ENCODE measurements around the gene B3GNT5. TPM values are rescaled to one million over a fixed set of nuclear protein-coding genes. Genes with fewer than 3 reads are reported as not detected.

B3GNT5 gene
- polyA plus RNA-seq, 1 donor from 2014 or later = not detected

DNA sequence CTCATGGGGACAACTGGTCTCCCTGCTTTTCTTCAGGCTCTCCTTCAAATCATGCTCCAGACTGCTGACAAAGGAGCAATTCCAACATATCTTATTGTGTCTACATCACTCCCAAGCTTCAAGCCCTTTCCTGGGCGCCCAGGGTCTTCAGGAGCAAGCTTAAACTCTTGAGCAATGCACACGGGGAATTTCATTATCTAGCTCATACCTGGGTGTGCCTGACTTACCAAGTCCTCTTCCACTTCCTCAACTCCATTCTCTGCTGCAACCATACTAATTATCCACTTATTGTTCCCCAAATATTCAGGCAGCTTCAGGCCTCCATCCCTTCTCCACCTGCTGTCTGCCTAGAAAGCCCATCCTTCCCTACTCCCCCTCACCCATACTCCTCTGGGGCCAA, 50.6 kb downstream of the B3GNT5 start:
- Mint-ChIP-seq H3K27me3 (peaks cover 2% of the 10 kb centered on the region), H3K27ac (no peak overlapping the region), H3K4me3 (no peak overlapping the region), H3K9me3 (no peaks in the 10 kb centered on the region), H3K36me3 (no peaks in the 10 kb centered on the region), H3K4me1 (peaks cover 5 to 9% (median 6%) of the 10 kb centered on the region in 3 donors)

DNA sequence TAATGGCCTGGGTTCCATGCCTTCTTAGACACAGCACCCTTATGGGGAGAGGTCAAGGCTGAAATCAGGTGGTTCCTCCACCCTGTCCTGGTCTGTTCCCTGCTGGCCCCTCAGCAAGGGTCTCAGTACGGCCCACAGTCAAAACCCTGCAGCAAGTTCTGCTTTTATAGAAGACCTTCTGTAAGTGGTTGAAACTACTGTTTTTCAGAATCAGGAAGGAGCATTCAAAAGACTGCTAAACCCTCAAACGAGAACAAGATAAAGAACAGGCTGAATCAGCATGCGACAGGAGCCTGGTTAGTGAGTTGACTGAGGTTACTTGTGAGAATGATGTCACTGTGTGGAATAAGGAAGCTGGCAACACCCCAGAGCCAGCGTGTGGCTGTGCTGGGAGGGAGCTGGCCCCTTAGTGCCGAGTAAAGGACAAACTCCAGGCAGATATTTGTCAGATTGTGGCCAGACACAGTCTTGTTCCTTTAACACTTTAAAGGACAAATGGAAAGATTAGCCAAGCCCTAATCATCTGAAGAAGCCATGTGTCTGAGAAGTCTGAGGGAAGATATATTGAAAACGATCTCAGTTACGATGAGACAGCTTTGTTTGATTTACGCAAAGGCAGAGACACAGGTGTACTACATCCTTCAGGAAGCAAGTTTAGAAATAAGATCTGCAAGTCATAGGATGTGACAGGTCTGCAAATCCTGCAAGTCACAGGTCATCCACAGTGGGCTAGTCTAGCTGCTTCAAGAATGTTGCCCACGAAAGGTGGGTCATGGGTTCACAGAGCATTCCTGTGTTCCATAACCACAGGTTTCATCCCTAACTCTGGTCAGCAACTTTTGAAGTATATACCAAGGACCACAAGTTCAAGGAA, 54.0 kb downstream of the B3GNT5 start:
- Mint-ChIP-seq H3K4me1 (peaks cover 6 to 9% (median 7%) of the 10 kb centered on the region in 3 donors), H3K9me3 (no peaks in the 10 kb centered on the region), H3K27me3 (peaks cover 6% of the 10 kb centered on the region), H3K4me3 (peak overlapping the region in 1 of 4 donors; percentile 28), H3K36me3 (no peaks in the 10 kb centered on the region), H3K27ac (no peak overlapping the region)

DNA sequence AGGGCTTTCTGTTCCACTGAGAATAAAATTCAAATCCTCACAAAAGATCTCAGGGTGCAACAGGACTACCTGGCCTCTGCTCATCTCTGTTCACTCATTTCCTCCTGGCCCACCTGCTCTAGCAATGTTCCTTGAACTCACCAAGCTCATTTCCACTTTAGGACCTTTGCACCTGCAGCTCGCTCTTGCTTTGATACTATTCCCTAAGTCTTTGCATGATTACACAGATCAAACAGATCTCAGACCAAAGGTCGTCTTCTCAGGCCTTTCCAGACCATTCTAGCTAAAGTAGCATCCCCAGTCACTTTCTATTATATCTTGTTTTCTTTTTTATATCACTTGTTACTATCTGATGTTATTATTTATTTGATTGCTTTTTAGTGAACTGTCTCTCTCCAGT, 54.7 kb downstream of the B3GNT5 start:
- Mint-ChIP-seq H3K4me3 (no peak overlapping the region), H3K36me3 (no peaks in the 10 kb centered on the region), H3K27me3 (peaks cover 6% of the 10 kb centered on the region), H3K27ac (no peak overlapping the region), H3K4me1 (peaks cover 6 to 9% (median 7%) of the 10 kb centered on the region in 3 donors), H3K9me3 (no peaks in the 10 kb centered on the region)

DNA sequence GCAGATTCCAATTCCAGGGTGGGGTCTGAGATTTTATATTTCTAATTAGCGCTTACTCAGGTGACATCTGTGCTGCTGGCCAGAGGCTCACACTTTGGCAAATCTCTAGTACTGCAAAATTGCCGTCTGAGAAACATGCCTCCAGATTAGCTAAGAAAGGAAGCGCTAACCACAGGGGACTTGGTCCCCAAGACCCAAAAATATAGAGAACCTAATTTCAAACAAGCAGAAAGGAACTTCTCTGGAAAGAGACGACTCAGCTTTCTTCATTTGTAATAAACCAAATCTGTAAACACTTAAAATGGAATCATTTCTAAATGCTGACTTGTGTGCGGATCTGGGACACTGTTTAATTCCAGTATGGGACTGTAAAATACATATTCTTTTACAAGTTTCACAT, 55.7 kb downstream of the B3GNT5 start:
- Mint-ChIP-seq H3K27me3 (peaks cover 6% of the 10 kb centered on the region), H3K4me3 (no peak overlapping the region), H3K4me1 (peaks cover 6 to 9% (median 7%) of the 10 kb centered on the region in 3 donors), H3K36me3 (no peaks in the 10 kb centered on the region), H3K27ac (no peak overlapping the region), H3K9me3 (no peaks in the 10 kb centered on the region)

DNA sequence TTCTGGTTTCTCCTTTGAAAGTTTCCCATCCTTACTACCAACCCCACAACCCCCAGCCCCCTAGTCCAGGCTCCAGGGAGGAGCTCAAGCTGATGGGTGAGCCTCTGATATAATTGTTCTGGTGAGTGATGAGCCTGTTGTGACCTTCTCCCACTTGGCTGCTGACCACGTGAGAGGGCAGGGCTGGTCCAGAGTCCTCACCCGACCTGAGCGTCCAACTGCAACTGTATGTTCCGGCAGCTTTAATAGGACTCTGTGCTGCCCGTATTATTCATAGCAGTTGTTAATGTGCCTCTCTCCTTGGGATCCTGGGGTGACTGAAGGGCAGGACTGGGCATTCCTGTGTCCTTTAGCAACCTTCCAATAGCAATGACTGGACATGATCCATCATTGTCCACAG, 56.2 kb downstream of the B3GNT5 start:
- Mint-ChIP-seq H3K27me3 (peaks cover 6% of the 10 kb centered on the region), H3K9me3 (no peaks in the 10 kb centered on the region), H3K4me3 (no peak overlapping the region), H3K4me1 (peaks cover 6 to 9% (median 7%) of the 10 kb centered on the region in 3 donors), H3K36me3 (no peaks in the 10 kb centered on the region), H3K27ac (no peak overlapping the region)

DNA sequence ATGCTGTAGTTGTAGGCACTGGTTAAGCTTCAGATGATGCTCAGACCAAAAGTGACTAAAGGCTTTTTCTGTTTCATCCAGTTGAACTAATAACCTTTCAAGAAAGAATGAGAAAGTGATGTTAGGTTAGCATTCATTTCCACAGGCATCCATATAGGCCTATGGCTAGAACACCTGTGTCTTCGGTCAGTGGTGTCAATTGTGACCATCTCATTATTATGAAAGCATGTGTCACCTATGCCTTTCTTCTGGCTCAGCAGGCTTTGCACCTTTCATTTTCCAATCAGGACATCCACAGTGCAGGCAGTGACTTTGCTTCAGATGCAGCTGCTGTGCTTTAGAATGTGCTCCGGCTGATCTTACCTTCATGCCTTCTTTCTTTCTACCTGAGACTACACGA, 57.9 kb downstream of the B3GNT5 start:
- peaks cover 6 to 9% (median 7%) of the 10 kb centered on the region in 3 donors for H3K4me1 Mint-ChIP-seq
- no peak overlapping the region for H3K27ac Mint-ChIP-seq
- peaks cover 6% of the 10 kb centered on the region for H3K27me3 Mint-ChIP-seq
- no peaks in the 10 kb centered on the region for H3K9me3 Mint-ChIP-seq
- no peaks in the 10 kb centered on the region for H3K36me3 Mint-ChIP-seq
- H3K4me3 Mint-ChIP-seq = no peak overlapping the region

DNA sequence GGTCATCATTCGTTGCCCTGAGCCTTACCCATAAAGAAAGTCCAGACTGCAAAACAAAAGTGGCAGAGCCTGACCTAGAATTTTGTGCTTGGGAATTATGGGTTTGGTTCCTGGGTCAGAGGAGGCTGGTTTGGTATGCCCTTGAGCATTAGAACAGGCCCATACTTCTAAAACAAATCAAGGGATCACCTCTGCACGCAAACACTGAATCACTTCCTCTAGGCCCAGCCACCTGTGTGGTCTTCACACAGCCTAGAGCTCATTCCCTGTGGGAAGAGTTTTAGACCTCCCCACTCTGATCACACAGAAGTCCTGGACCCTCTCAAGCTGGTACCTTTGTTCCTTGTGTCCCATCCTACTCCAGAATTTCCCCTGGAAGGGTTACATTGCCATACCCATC, 59.4 kb downstream of the B3GNT5 start:
- Mint-ChIP-seq H3K36me3 (no peaks in the 10 kb centered on the region), H3K4me1 (peaks cover 0 to 3% (median 3%) of the 10 kb centered on the region in 3 donors), H3K27ac (no peak overlapping the region), H3K9me3 (no peaks in the 10 kb centered on the region), H3K4me3 (no peak overlapping the region), H3K27me3 (peaks cover 4% of the 10 kb centered on the region)

DNA sequence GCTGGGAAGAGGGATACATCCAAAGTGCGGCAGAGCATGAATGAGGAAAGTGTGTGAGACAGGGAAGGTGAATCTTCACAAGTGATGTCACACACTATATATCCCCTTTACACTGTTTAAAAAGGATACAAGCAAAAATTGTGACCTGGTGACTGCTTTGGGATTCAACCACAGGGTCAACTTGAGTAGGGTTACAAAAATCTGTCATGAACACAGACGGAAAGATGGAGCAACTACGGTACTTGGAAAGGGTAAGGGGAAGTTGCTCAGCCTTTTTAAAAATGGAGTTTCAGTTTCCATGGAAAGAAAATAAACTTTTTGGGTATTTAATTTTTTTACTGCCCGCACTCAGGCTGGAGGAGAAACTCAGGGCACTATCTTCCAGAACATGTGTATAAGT, 60.3 kb downstream of the B3GNT5 start:
- H3K36me3 Mint-ChIP-seq = no peaks in the 10 kb centered on the region
- H3K27me3 Mint-ChIP-seq = peaks cover 4% of the 10 kb centered on the region
- H3K4me3 Mint-ChIP-seq = no peak overlapping the region

DNA sequence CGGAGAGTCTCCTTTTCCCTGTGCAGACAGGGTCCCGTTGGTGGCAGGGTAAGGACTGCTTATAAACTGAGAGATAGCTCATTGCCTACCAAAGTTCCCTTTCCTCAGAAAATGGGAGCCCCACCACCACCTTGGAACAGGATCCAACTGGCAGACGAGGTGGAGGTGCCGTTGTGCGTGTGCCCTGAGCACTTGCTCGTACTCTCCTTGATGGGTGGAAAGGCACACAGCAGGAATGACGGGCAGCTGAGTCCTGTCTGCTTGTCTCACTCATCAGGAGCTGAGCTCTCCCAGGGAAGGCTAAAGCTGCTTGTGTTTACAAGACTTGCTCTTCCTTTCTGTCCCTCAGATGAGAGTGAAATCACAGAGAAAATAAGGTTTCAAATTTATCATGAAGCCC, 60.7 kb downstream of the B3GNT5 start:
- Mint-ChIP-seq H3K36me3 (no peaks in the 10 kb centered on the region), H3K4me3 (no peak overlapping the region), H3K9me3 (no peaks in the 10 kb centered on the region)

More for the DNA sequence above, 60.3 kb downstream of the B3GNT5 start:
- Mint-ChIP-seq H3K9me3 (no peaks in the 10 kb centered on the region), H3K4me1 (peaks cover 0 to 3% (median 0%) of the 10 kb centered on the region in 3 donors), H3K27ac (no peak overlapping the region)

DNA sequence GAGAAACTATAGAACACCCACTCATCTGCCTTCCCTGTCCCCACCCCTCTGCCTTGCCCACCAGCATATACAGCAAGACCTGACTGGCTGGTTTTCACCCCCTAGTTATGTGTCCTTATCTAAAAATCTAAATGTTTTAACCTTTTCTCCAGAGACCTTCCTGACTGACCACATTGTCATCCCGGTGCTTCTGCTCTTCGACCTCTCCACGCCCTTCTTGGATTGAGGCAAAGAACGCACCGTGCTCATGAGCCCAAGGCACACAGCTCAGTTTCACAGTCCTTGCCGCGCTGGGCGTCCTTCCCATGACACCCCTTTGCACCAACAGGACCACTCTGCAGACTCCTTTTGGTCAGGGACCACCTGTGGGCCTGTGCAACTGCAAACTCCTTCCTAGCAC, 62.7 kb downstream of the B3GNT5 start:
- H3K36me3 Mint-ChIP-seq = no peaks in the 10 kb centered on the region
- H3K27me3 Mint-ChIP-seq = no peaks in the 10 kb centered on the region
- H3K27ac Mint-ChIP-seq = no peak overlapping the region

More for the DNA sequence above, 60.7 kb downstream of the B3GNT5 start:
- Mint-ChIP-seq H3K27me3 (peaks cover 4% of the 10 kb centered on the region), H3K27ac (no peak overlapping the region), H3K4me1 (peaks cover 0 to 3% (median 0%) of the 10 kb centered on the region in 3 donors)

DNA sequence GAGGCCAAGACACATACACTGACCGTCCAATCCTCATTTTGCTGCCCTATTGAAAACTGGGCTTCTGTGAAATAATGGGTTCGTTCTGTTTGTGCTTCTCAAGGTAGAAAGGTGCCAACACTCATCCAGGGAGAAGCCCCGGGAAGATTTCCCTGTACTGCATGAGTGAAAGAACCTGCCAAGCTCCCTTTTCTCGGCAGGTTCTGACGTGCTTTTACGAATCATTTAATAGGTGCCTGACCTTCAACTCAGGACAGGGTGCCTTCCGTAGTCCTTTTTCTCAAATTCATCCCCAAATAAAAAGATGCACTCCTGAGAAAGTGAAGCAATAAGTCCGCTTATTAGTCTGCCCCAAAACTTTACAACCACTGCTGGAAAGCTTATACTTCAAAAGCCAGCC, 64.2 kb downstream of the B3GNT5 start:
- Mint-ChIP-seq H3K9me3 (no peaks in the 10 kb centered on the region), H3K4me3 (no peak overlapping the region), H3K4me1 (no peaks in the 10 kb centered on the region), H3K27ac (no peak overlapping the region), H3K27me3 (no peaks in the 10 kb centered on the region), H3K36me3 (no peaks in the 10 kb centered on the region)

More for the DNA sequence above, 62.7 kb downstream of the B3GNT5 start:
- Mint-ChIP-seq H3K4me3 (no peak overlapping the region), H3K9me3 (no peaks in the 10 kb centered on the region), H3K4me1 (peaks cover 0 to under 1% (median 0%) of the 10 kb centered on the region in 3 donors)

DNA sequence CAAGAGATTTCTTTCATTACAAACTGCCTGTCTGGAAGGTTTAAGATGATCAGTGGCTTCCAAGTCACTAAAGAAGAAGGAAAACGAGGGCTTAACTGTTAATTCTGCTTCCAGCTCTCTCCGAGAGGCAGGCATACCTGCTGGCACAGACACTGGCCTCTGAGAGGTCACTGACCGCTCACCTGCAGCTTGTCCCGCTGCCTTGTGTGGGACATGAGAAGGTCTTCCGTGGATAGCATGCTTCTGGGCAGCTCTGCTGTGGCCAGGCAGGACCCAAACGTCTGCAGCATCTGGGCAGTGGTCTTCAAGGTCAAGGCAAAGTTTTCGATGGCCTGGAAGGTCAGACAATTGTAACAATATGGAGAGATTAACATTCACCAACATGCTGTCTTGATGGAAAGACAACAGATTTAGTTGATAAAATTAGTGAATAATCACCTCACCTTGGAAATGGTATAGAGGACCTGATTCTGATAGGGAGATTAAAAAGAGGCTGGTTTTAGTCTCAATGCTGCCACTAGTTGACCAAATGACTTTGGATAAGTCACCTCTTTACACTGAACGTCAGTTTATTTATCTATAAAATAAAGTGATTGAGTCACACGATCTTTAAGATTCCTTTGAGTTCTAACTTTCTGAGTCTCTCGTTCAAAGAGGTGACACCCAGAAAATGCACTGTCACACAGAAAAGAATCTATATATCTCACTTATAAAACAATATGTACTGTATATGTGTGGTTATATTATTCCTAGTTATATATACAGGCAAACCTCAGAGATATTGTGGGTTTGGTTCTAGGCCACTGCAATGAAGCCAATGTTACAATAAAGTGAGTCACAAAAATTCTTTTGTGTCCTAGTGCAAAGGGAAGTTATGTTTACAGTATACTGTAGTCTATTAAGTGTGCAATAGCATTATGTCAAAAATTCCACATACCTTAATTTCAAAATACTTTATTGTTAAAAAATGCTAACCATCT, 65.1 kb downstream of the B3GNT5 start:
- H3K27ac Mint-ChIP-seq = no peak overlapping the region
- H3K4me1 Mint-ChIP-seq = no peaks in the 10 kb centered on the region
- no peaks in the 10 kb centered on the region for H3K36me3 Mint-ChIP-seq
- no peaks in the 10 kb centered on the region for H3K9me3 Mint-ChIP-seq
- H3K4me3 Mint-ChIP-seq = no peak overlapping the region
- H3K27me3 Mint-ChIP-seq = no peaks in the 10 kb centered on the region

DNA sequence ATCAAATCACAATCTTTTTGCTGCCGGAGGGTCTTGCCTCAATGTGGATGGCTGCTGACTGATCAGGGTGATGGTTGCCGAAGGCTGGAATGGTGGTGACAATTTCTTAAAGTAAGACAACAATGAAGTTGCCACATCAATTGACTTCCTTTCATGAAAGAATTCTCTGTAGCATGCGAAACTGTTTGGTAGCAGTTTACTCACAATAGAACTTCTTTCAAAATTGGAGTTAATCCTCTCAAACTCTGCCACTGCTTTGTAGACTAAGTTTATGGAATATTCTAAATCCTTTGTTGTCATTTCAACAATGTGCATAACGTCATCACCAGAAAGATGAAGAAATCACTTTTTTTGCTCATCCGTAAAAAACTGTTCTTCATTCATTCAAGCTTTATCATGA, 65.8 kb downstream of the B3GNT5 start:
- no peaks in the 10 kb centered on the region for H3K36me3 Mint-ChIP-seq
- no peak overlapping the region for H3K4me3 Mint-ChIP-seq
- H3K4me1 Mint-ChIP-seq = no peaks in the 10 kb centered on the region
- H3K9me3 Mint-ChIP-seq = no peaks in the 10 kb centered on the region
- H3K27ac Mint-ChIP-seq = no peak overlapping the region
- H3K27me3 Mint-ChIP-seq = no peaks in the 10 kb centered on the region

DNA sequence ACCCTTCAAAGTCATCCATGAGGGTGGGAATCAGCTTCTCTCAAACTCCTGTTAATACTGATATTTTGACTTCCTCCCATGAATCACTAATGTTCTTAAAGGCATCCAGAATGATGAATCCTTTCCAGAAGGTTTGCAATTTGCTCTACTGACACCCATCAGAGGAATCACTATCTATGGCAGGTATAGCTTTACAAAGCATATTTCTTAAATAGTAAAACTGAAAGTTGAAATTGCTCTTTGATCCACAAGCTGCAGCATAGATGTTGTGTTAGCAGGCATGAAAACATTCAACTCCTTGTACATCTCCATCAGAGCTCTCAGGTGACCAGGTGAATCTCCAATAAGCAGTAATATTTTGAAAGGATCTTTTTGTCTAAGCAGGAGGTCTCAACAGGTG, 66.3 kb downstream of the B3GNT5 start:
- Mint-ChIP-seq H3K27ac (no peak overlapping the region), H3K4me3 (no peak overlapping the region), H3K27me3 (no peaks in the 10 kb centered on the region), H3K4me1 (no peaks in the 10 kb centered on the region), H3K36me3 (no peaks in the 10 kb centered on the region), H3K9me3 (no peaks in the 10 kb centered on the region)
